HCT116 (cell line): Measurements from ENCODE around the gene KNTC1. TPM values are rescaled to one million over a fixed set of nuclear protein-coding genes. Genes with fewer than 3 reads are reported as not detected.

Experiments
- ATAC-seq: fragments of 200-7000 bp; cut with Tn5 transposase; 2 replicates; pipeline ENCODE4 v1.9.1; 2020; ENCODE audit warnings: mild to moderate bottlenecking, moderate library complexity
- BruUV-seq: library from RNA; stranded (reverse); fragments of 400-500 nt; replicated peaks from 2 replicates; lab custom pipeline; 2021; lab: Mats Ljungman, UMichigan
- CTCF ChIA-PET: fragments of 300-600 bp; sonication (Branson Sonifier 250); formaldehyde crosslinking; loops from one replicate; lab custom pipeline; 2021; ENCODE audit warnings: antibody characterized with exemption; lab: Charles Lee
- POLR2A ChIA-PET: fragments of 300-600, 350-600 bp; sonication (Branson Sonifier 250); formaldehyde crosslinking; loops from one replicate; lab custom pipeline; 2021; ENCODE audit warnings: antibody characterized with exemption; lab: Charles Lee
- RAD21 ChIA-PET, 2 experiments: fragments of 300-600 bp; sonication (Branson Sonifier 250); formaldehyde crosslinking; loops; one replicate each; lab custom pipeline; 2023; ENCODE audit warnings: low total read pairs in 2 of 2; ENCODE audit not compliant: uncharacterized antibody in 2 of 2, unreplicated experiment in 2 of 2, low non-redundant PET in 1 of 2; lab: Charles Lee
- DNase-seq: peaks from one replicate; pipeline ENCODE4 v3.0.0-alpha.2; 2010; ENCODE audit warnings: low read depth, low spot score
- H2AFZ ChIP-seq: fragments of 200-600 bp; shearing (Covaris generic), sonication (generic); 2 replicates; pipeline ENCODE4 v1.6.1; 2017; ENCODE audit warnings: low read depth, mixed run types, mixed read lengths, antibody characterized with exemption, low read length; ENCODE audit not compliant: poor library complexity, severe bottlenecking
- H3K27ac ChIP-seq: 2 replicates; pipeline ENCODE4 v1.5.1; 2012; ENCODE audit warnings: low read depth, low read length
- H3K27me3 ChIP-seq: fragments of 200-600 bp; sonication (generic); 2 replicates; pipeline ENCODE4 v1.6.1; 2016; ENCODE audit warnings: mixed run types, low read length, mixed read lengths; ENCODE audit not compliant: insufficient read depth
- H3K36me3 ChIP-seq, 2 experiments: fragments of 200-500 bp in 1 of 2; fragments of 200-600 bp in 1 of 2; sonication (Bioruptor generic) in 1 of 2; sonication (generic) in 1 of 2; 2 replicates each; pipeline versions ENCODE4 v1.5.1 to v1.6.1; 2014 to 2016; ENCODE audit warnings: low read length in 2 of 2, inconsistent platforms in 1 of 2, mixed read lengths in 1 of 2, mixed run types in 1 of 2; ENCODE audit not compliant: insufficient read depth in 2 of 2, control insufficient read depth in 1 of 2
- H3K4me1 ChIP-seq, 2 experiments: fragments of 200-600 bp in 1 of 2; sonication (generic) in 1 of 2; 2 replicates each; pipeline versions ENCODE4 v1.5.1 to v1.6.1; 2012 to 2017; ENCODE audit warnings: low read length in 2 of 2, inconsistent platforms in 1 of 2, mild to moderate bottlenecking in 1 of 2, mixed read lengths in 1 of 2, mixed run types in 1 of 2, moderate library complexity in 1 of 2; ENCODE audit not compliant: insufficient read depth in 2 of 2, control insufficient read depth in 1 of 2
- H3K4me2 ChIP-seq: fragments of 200-600 bp; sonication (generic); 2 replicates; pipeline ENCODE4 v1.6.1; 2017; ENCODE audit warnings: mixed run types, low read length, mixed read lengths
- H3K4me3 ChIP-seq, 2 experiments: fragments of 200-600 bp in 1 of 2; sonication (generic) in 1 of 2; replicated peaks in 1 of 2; 2 replicates each; pipeline ENCODE4 v1.5.1; 2011 to 2016; ENCODE audit warnings: low read length in 2 of 2, control low read depth in 1 of 2, low read depth in 1 of 2, mild to moderate bottlenecking in 1 of 2, mixed read lengths in 1 of 2, mixed run types in 1 of 2
- H3K79me2 ChIP-seq: fragments of 200-600 bp; sonication (generic); 2 replicates; pipeline ENCODE4 v1.6.1; 2017; ENCODE audit warnings: mild to moderate bottlenecking, mixed run types, low read length, moderate library complexity, mixed read lengths; ENCODE audit not compliant: insufficient read depth
- H3K9ac ChIP-seq: fragments of 200-600 bp; sonication (generic); 2 replicates; pipeline ENCODE4 v1.6.1; 2016; ENCODE audit warnings: low read length, mixed read lengths
- H3K9me2 ChIP-seq: fragments of 200-600 bp; sonication (generic), shearing (Covaris generic); 2 replicates; pipeline ENCODE4 v1.6.1; 2017; ENCODE audit warnings: mixed run types, mild to moderate bottlenecking, moderate library complexity; ENCODE audit not compliant: insufficient read depth
- H3K9me3 ChIP-seq, 2 experiments: fragments of 200-500 bp in 1 of 2; fragments of 200-600 bp in 1 of 2; sonication (Bioruptor generic) in 1 of 2; sonication (generic) in 1 of 2; 2 replicates each; pipeline ENCODE4 v1.6.1; 2014 to 2017; ENCODE audit warnings: low read length in 2 of 2, mixed read lengths in 2 of 2, inconsistent platforms in 1 of 2, low read depth in 1 of 2, mild to moderate bottlenecking in 1 of 2, mixed run types in 1 of 2, moderate library complexity in 1 of 2; ENCODE audit not compliant: control insufficient read depth in 1 of 2, insufficient read depth in 1 of 2
- H4K20me1 ChIP-seq: fragments of 200-600 bp; sonication (generic), shearing (Covaris generic); 2 replicates; pipeline ENCODE4 v1.6.1; 2017; ENCODE audit warnings: mixed run types, mild to moderate bottlenecking, moderate library complexity; ENCODE audit not compliant: insufficient read depth
- ATF3 ChIP-seq: IDR thresholded peaks from 2 replicates; pipeline ENCODE4 v1.6.1; 2012
- CBX3 ChIP-seq: IDR thresholded peaks from 2 replicates; pipeline ENCODE4 v1.6.1; 2012; ENCODE audit warnings: low read depth
- CTCF ChIP-seq, 3 experiments: fragments of 200-600 bp in 1 of 3; sonication (generic) in 1 of 3; IDR thresholded peaks in 2 of 3; conservative IDR thresholded peaks in 1 of 3; 2 replicates each; pipeline ENCODE4 v1.5.1; 2012 to 2017; ENCODE audit warnings: low read depth in 2 of 3, low read length in 2 of 3, antibody characterized with exemption in 1 of 3, borderline replicate concordance in 1 of 3, control low read depth in 1 of 3, mild to moderate bottlenecking in 1 of 3, mixed read lengths in 1 of 3, mixed run types in 1 of 3, moderate library complexity in 1 of 3; ENCODE audit not compliant: insufficient read depth in 1 of 3
- EGR1 ChIP-seq: IDR thresholded peaks from 2 replicates; pipeline ENCODE4 v1.6.1; 2012; ENCODE audit warnings: low read depth
- ELF1 ChIP-seq: IDR thresholded peaks from 2 replicates; pipeline ENCODE4 v1.6.1; 2012; ENCODE audit warnings: low read depth, borderline replicate concordance
- EZH2 ChIP-seq: fragments of 200-600 bp; sonication (generic); IDR thresholded peaks from 2 replicates; pipeline ENCODE4 v1.6.1; 2017; ENCODE audit warnings: antibody characterized with exemption, mixed run types
- EZH2phosphoT487 ChIP-seq: fragments of 200-600 bp; IDR thresholded peaks from 2 replicates; pipeline ENCODE4 v1.6.1; 2018; ENCODE audit warnings: antibody characterized with exemption, borderline replicate concordance
- JUND ChIP-seq: IDR thresholded peaks from 2 replicates; pipeline ENCODE4 v1.6.1; 2012
- POLR2A ChIP-seq: IDR thresholded peaks from 2 replicates; pipeline ENCODE4 v1.7.0; 2011; ENCODE audit warnings: borderline replicate concordance; ENCODE audit not compliant: insufficient read depth, insufficient read length; ENCODE audit errors: extremely low read depth
- POLR2AphosphoS5 ChIP-seq: IDR thresholded peaks from 2 replicates; pipeline ENCODE4 v1.6.1; 2011; ENCODE audit warnings: mild to moderate bottlenecking, low read depth, low read length, moderate library complexity
- RAD21 ChIP-seq: IDR thresholded peaks from 2 replicates; pipeline ENCODE4 v1.6.1; 2012; ENCODE audit warnings: low read depth, mild to moderate bottlenecking
- SP1 ChIP-seq: IDR thresholded peaks from 2 replicates; pipeline ENCODE4 v1.6.1; 2012; ENCODE audit warnings: low read depth
- SRF ChIP-seq: IDR thresholded peaks from 2 replicates; pipeline ENCODE4 v1.6.1; 2012; ENCODE audit warnings: low read depth
- ZBTB33 ChIP-seq: IDR thresholded peaks from 2 replicates; pipeline ENCODE4 v1.6.1; 2011; ENCODE audit warnings: mild to moderate bottlenecking, low read length, moderate library complexity; ENCODE audit not compliant: insufficient replicate concordance; ENCODE audit errors: extremely low read depth
- ZFX ChIP-seq: fragments of 450-650 bp; IDR thresholded peaks from 2 replicates; pipeline ENCODE4 v1.6.1; 2017
- ZNF274 ChIP-seq: fragments of 200-500 bp; sonication (Bioruptor generic); IDR thresholded peaks from 2 replicates; pipeline ENCODE4 v1.6.1; 2014; ENCODE audit warnings: mild to moderate bottlenecking, low read depth, low read length, inconsistent platforms
- intact Hi-C: fragments of 100-400 bp; cut with micrococcal nuclease; formaldehyde crosslinking; loops from 2 replicates; pipeline ENCODE4 v1.10.0; 2022
- total RNA-seq: library from RNA; stranded (reverse); gene quantifications from one replicate; pipeline ENCODE4 v1.2.1, GENCODE V29; 2021; ENCODE audit not compliant: unreplicated experiment

KNTC1 gene
- total RNA-seq, 1 experiment from 2014 or later = 70.2 TPM

- H3K4me3 ChIP-seq = no peak overlapping the region
- H3K36me3 ChIP-seq = peaks cover 38 to 41% of the 10 kb centered on the region in 2 experiments
- no peak overlapping the region for H3K4me2 ChIP-seq
- no peak overlapping the region for H3K9ac ChIP-seq
- no peak for DNase-seq
- peaks cover 0 to 3% of the 10 kb centered on the region in 2 experiments; a peak in 1 of 4 replicates for H3K4me1 ChIP-seq
- intact Hi-C loops = no loop called here
- no peaks in the 10 kb centered on the region for H3K9me3 ChIP-seq
- no peaks in the 10 kb centered on the region for H3K79me2 ChIP-seq
- no peaks in the 10 kb centered on the region for H3K27me3 ChIP-seq
- H4K20me1 ChIP-seq = no peaks in the 10 kb centered on the region
- no TSS peak for BruUV-seq
- RAD21 ChIA-PET = no interaction called here
- H3K9me2 ChIP-seq = no peaks in the 10 kb centered on the region
- no peak overlapping the region for H2AFZ ChIP-seq
- TF ChIP-seq POLR2A (no peak), EZH2 (no peak), SRF (no peak), SP1 (no peak), ZBTB33 (no peak), EZH2phosphoT487 (no peak), ELF1 (no peak), POLR2AphosphoS5 (no peak), EGR1 (no peak), CTCF (IDR thresholded peaks at IDR 0.05 in 2 of 3, conservative IDR thresholded peaks at IDR 0.05 in 1 of 3; ENCODE audit: borderline replicate concordance in 1 of 3, insufficient read depth in 1 of 3, low read depth in 2 of 3, low read length in 2 of 3) (no peak), ATF3 (no peak), RAD21 (no peak), JUND (no peak), ZNF274 (no peak), CBX3 (no peak), ZFX (no peak)
- CTCF ChIA-PET = no interaction called here
- POLR2A ChIA-PET = no interaction called here
- ATAC-seq = no peak
- no peak overlapping the region for H3K27ac ChIP-seq
Measured at GRCh38 chr12:122584177-122584863, 57.3 kb downstream of the KNTC1 start.
